ENCODE results near the gene GAPT. TPM values are rescaled to one million over a fixed set of nuclear protein-coding genes. Genes with fewer than 3 reads are reported as not detected.

GAPT gene
- total and polyA plus RNA-seq, 7 donors: 0.23 to 6.3 (median 0.60) TPM

DNA sequence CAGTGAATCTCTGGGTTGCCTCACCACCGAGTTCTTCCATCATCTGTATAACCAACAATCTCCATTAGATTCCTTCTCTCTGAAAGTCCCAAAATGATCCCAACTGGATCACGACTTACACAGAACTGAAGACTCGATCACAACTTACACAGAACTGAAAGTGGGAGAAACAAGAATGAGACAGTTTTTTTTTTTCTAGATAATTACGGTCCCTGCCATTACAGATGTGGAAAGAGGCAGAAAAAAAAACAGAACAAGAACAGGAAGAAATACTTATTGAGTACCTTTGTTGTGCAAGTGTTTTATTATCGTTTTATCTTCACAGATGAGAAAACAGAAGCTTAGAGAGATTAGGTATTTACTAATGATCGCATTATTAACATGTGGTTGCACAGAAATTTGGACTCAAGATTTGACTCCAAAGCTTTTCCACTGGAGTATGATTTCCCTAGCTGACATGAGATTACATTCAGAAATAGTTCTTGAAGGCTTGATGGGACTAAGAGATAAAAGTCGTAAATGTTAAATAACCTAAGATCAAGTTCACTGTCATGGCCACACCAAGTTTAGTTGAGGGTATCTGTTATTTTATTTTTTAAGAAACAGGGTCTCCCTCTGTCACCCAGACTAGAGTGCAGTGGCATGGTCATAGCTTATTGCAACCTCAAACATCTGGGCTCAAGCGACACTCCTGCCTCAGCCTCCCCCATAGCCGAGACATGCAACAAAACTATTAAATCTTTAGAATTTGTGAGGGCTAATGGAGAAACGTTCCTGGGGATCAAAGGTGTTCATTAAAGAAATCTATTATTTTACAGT, 40.2 kb upstream of the GAPT start:
- Histone ChIP-seq H3K4me3 (no peak overlapping the region), H3K27ac (no peak overlapping the region), H3K9me3 (no peaks in the 10 kb centered on the region), H3K27me3 (no peaks in the 10 kb centered on the region), H3K36me3 (peaks cover 0 to 26% (median 12%) of the 10 kb centered on the region in 4 donors), H3K4me1 (peaks cover 0 to 5% (median 0%) of the 10 kb centered on the region in 4 donors)
- no peak for TF ChIP-seq POLR2A (IDR thresholded peaks at IDR 0.05)
- no peak for TF ChIP-seq EP300 (IDR thresholded peaks at IDR 0.05)
- no peak for TF ChIP-seq CTCF (IDR thresholded peaks at IDR 0.05)
- no peak for TF ChIP-seq POLR2AphosphoS5 (IDR thresholded peaks at IDR 0.05)
- intact Hi-C loops (cut with DNase I): no loop called here
- DNase-seq: no peak
- 81 to 83% methylated on average over 10 of the region's 10 CpGs for WGBS, 2 donors

- Histone ChIP-seq H3K36me3 (peaks cover 0 to 26% (median 13%) of the 10 kb centered on the region in 4 donors), H3K9me3 (no peaks in the 10 kb centered on the region), H3K27ac (no peak overlapping the region), H3K4me1 (peaks cover 0 to 5% (median 0%) of the 10 kb centered on the region in 4 donors), H3K27me3 (no peaks in the 10 kb centered on the region), H3K4me3 (no peak overlapping the region)
- 92 to 94% methylated on average over 8 of the region's 8 CpGs for WGBS, 2 donors
- TF ChIP-seq CTCF (IDR thresholded peaks at IDR 0.05) (no peak), EP300 (IDR thresholded peaks at IDR 0.05) (no peak), POLR2A (IDR thresholded peaks at IDR 0.05) (no peak), POLR2AphosphoS5 (IDR thresholded peaks at IDR 0.05) (no peak)
- intact Hi-C loops (cut with DNase I): no loop called here
- DNase-seq: no peak
Observed at GRCh38 chr5:58451732-58452565, 39.3 kb upstream of the GAPT start.

GRCh38 chr5:58452566-58453258, 38.5 kb upstream of the GAPT start:
- Histone ChIP-seq H3K9me3 (no peaks in the 10 kb centered on the region), H3K36me3 (peaks cover 0 to 26% (median 13%) of the 10 kb centered on the region in 4 donors), H3K4me3 (no peak overlapping the region), H3K4me1 (peaks cover 0 to 5% (median 0%) of the 10 kb centered on the region in 4 donors), H3K27ac (no peak overlapping the region), H3K27me3 (no peaks in the 10 kb centered on the region)
- TF ChIP-seq CTCF (IDR thresholded peaks at IDR 0.05) (no peak), POLR2A (IDR thresholded peaks at IDR 0.05) (no peak), EP300 (IDR thresholded peaks at IDR 0.05) (no peak), POLR2AphosphoS5 (IDR thresholded peaks at IDR 0.05) (no peak)
- WGBS, 2 donors: 87 to 92% methylated on average over 3 of the region's 3 CpGs
- intact Hi-C loops (cut with DNase I): no loop called here
- DNase-seq: no peak

DNA sequence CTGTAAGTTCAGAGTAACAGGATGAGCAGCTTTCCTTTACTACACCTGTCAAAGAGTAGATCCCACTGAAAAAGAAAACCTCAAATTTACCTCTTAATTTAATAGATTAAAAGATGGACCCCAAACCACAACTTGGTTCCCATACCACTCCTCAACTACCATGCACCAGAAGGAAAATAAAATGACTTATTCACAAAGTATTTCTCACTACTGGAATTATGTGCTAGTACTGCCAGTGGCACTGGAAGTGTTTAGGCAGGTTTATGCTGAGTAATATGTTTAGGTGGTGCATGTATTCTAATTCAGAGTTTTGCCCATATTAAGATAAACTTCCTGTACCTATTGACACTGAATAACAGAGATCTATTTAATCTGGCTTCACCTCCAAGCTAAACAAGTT, 37.9 kb upstream of the GAPT start:
- Histone ChIP-seq H3K9me3 (no peaks in the 10 kb centered on the region), H3K27ac (no peak overlapping the region), H3K27me3 (no peaks in the 10 kb centered on the region), H3K36me3 (peaks cover 0 to 26% (median 13%) of the 10 kb centered on the region in 4 donors), H3K4me3 (no peak overlapping the region), H3K4me1 (peaks cover 0 to 5% (median 0%) of the 10 kb centered on the region in 4 donors)
- DNase-seq: no peak
- intact Hi-C loops (cut with DNase I): no loop called here
- no peak for TF ChIP-seq POLR2A (IDR thresholded peaks at IDR 0.05)
- no peak for TF ChIP-seq CTCF (IDR thresholded peaks at IDR 0.05)
- no peak for TF ChIP-seq POLR2AphosphoS5 (IDR thresholded peaks at IDR 0.05)
- no peak for TF ChIP-seq EP300 (IDR thresholded peaks at IDR 0.05)

All from sigmoid colon (tissue), 7 donors.